ENCODE results near the gene RRAGC. TPM values are rescaled to one million over a fixed set of nuclear protein-coding genes. Genes with fewer than 3 reads are reported as not detected.

RRAGC gene
- total and polyA plus RNA-seq, 10 of the 15 experiments (the other 5 are each of a cell fraction or from before 2014, with no cell fraction given) = 5.5 to 22.1 (median 15.0) TPM

DNA sequence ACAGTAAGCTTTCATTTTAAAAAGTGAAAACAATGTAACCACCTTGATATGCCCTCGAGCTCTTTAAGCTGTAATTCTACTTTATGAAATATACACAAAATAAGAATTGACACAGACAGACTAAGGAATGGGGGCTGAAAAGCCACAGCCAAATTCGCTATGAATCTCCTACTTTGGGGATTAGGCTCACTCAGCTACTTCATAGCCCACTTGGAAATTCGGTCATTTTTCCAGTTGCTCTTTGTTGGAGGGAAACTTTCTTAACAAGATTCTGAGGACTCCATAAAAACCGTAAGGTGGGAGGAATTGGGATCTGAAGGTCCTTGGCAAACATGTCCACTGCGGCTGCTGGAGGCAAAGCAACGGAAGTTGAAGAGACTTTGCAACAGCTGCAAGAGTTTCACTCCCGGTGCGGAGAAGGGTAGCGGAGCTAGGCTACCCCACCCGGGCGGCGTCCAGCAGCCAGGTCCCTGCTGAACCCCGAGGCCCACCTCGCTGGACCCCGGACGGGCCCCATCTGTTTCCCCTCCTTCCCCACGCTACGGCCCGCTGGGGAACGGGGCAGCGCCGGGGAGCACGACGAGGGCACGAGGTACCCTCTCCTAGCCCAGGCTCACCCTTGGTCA is 12.9 kb upstream of the RRAGC start (continued):
- no peak for TF ChIP-seq BACH1 (IDR thresholded peaks at IDR 0.05; ENCODE audit: borderline replicate concordance)
- no peak for TF ChIP-seq CREB1 (IDR thresholded peaks at IDR 0.05; ENCODE audit: low read depth)
- TF ChIP-seq, protein P1, sequence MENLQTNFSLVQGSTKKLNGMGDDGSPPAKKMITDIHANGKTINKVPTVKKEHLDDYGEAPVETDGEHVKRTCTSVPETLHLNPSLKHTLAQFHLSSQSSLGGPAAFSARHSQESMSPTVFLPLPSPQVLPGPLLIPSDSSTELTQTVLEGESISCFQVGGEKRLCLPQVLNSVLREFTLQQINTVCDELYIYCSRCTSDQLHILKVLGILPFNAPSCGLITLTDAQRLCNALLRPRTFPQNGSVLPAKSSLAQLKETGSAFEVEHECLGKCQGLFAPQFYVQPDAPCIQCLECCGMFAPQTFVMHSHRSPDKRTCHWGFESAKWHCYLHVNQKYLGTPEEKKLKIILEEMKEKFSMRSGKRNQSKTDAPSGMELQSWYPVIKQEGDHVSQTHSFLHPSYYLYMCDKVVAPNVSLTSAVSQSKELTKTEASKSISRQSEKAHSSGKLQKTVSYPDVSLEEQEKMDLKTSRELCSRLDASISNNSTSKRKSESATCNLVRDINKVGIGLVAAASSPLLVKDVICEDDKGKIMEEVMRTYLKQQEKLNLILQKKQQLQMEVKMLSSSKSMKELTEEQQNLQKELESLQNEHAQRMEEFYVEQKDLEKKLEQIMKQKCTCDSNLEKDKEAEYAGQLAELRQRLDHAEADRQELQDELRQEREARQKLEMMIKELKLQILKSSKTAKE (IDR thresholded peaks at IDR 0.05; ENCODE audit: low read depth, poor library complexity, severe bottlenecking) = no peak
- TF ChIP-seq EED (IDR thresholded peaks at IDR 0.05; ENCODE audit: low read depth) = no peak
- TF ChIP-seq STAT1 (conservative IDR thresholded peaks at IDR 0.05) = no peak
- no peak for TF ChIP-seq MEF2B (IDR thresholded peaks at IDR 0.05; ENCODE audit: partially characterized antibody, poor library complexity, severe bottlenecking)
- 0 out of 2 replicates have a peak, but pooled peaks have one; percentile 35 for TF ChIP-seq SMARCA5 (IDR thresholded peaks at IDR 0.05)
- no peak for TF ChIP-seq CBX5 (IDR thresholded peaks at IDR 0.05; ENCODE audit: low read depth)
- 0 out of 2 replicates have a peak, but pooled peaks have one; percentile 8 for TF ChIP-seq IRF4 (IDR thresholded peaks at IDR 0.05; ENCODE audit: low read depth, low read length)
- 0 out of 2 replicates have a peak, but pooled peaks have one; percentile 45 for TF ChIP-seq TCF12 (IDR thresholded peaks at IDR 0.05; ENCODE audit: low read depth, low read length)
- TF ChIP-seq, protein P2, sequence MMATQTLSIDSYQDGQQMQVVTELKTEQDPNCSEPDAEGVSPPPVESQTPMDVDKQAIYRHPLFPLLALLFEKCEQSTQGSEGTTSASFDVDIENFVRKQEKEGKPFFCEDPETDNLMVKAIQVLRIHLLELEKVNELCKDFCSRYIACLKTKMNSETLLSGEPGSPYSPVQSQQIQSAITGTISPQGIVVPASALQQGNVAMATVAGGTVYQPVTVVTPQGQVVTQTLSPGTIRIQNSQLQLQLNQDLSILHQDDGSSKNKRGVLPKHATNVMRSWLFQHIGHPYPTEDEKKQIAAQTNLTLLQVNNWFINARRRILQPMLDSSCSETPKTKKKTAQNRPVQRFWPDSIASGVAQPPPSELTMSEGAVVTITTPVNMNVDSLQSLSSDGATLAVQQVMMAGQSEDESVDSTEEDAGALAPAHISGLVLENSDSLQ (IDR thresholded peaks at IDR 0.05) = no peak
- no peak for TF ChIP-seq CEBPB (IDR thresholded peaks at IDR 0.05; ENCODE audit: borderline replicate concordance in 1 of 2, low read depth in 2 of 2, low read length in 2 of 2)
- TF ChIP-seq GATAD2B (conservative IDR thresholded peaks at IDR 0.05; ENCODE audit: low read depth) = no peak; the same call in 1 of the 2 replicates
